Testis (tissue), 3 donors: Measurements from ENCODE around the gene BSND. TPM values are rescaled to one million over a fixed set of nuclear protein-coding genes. Genes with fewer than 3 reads are reported as not detected.

Experiments
- DNase-seq: peaks from one replicate; pipeline ENCODE4 v3.0.0-alpha.2; 2019
- H3K27ac ChIP-seq, 2 donors: fragments of 200-600 bp; sonication (generic); one replicate each; pipeline ENCODE4 v1.5.1; 2019
- H3K27me3 ChIP-seq: fragments of 200-600 bp; sonication (generic); one replicate; pipeline ENCODE4 v1.5.1; 2019
- H3K36me3 ChIP-seq: fragments of 200-600 bp; sonication (generic); one replicate; pipeline ENCODE4 v1.5.1; 2017; ENCODE audit warnings: low read depth; ENCODE audit errors: missing control alignments
- H3K4me1 ChIP-seq: fragments of 200-600 bp; sonication (generic); one replicate; pipeline ENCODE4 v1.5.1; 2019
- H3K4me3 ChIP-seq, 2 donors: fragments of 200-600 bp; sonication (generic); one replicate each; pipeline ENCODE4 v1.5.1; 2017 to 2019
- H3K9me3 ChIP-seq: fragments of 200-600 bp; sonication (generic); one replicate; pipeline ENCODE4 v1.5.1; 2017
- POLR2A ChIP-seq: fragments of 450-650 bp; IDR thresholded peaks from one replicate; pipeline ENCODE4 v1.6.1; 2017; ENCODE audit warnings: antibody characterized with exemption, mild to moderate bottlenecking, moderate library complexity
- WGBS, 2 donors: methylation state at CpG; one replicate each; pipeline ENCODE4 v1.1.5; 2018; 5-methylcytosine and 5-hydroxymethylcytosine counted together
- intact Hi-C: fragments of 100-400 bp; cut with DNase I; formaldehyde crosslinking; loops from one replicate; pipeline ENCODE4 v1.15.1; 2023; ENCODE audit warnings: low total_unique reads
- polyA plus RNA-seq: library from polyadenylated mRNA; stranded (reverse); fragments of 350-450 nt; fragmentation: Illumina TruSeq; extraction: RNeasy Lipid Tissue Mini Kit (QIAGEN cat#74804); gene quantifications from one replicate; pipeline ENCODE4 v1.2.3, GENCODE V29; 2014; ENCODE audit warnings: low read depth, low replicate concordance; ENCODE audit not compliant: insufficient read depth
- total RNA-seq, 2 donors: library from RNA; depleted of rRNA; stranded (reverse); fragments of >200 nt; gene quantifications; one replicate each; pipeline ENCODE4 v1.2.3, GENCODE V29; 2016
- TF ChIP-seq, protein P1 (sequence below), 3 experiments: fragments of 450-650 bp in 2 of 3; fragments of 200-600 bp in 1 of 3; sonication (generic) in 1 of 3; IDR thresholded peaks; one replicate each; pipeline ENCODE4 v1.5.1; 2016 to 2019; ENCODE audit warnings: antibody characterized with exemption in 3 of 3, mild to moderate bottlenecking in 2 of 3, moderate library complexity in 1 of 3

BSND gene
- total and polyA plus RNA-seq, 3 donors from 2014 or later = 0.19 to 0.32 (median 0.24) TPM

GRCh38 chr1:54951810-54952226 lies 46.9 kb upstream of the BSND start:
- no peaks in the 10 kb centered on the region for H3K36me3 ChIP-seq
- no peaks in the 10 kb centered on the region for H3K27me3 ChIP-seq
- no peak overlapping the region for H3K4me3 ChIP-seq
- whole genome bisulfite sequencing, 2 donors = 77 to 85% methylated on average over 4 of the region's 4 CpGs
- peaks cover 3% of the 10 kb centered on the region for H3K4me1 ChIP-seq
- TF ChIP-seq, protein P1, sequence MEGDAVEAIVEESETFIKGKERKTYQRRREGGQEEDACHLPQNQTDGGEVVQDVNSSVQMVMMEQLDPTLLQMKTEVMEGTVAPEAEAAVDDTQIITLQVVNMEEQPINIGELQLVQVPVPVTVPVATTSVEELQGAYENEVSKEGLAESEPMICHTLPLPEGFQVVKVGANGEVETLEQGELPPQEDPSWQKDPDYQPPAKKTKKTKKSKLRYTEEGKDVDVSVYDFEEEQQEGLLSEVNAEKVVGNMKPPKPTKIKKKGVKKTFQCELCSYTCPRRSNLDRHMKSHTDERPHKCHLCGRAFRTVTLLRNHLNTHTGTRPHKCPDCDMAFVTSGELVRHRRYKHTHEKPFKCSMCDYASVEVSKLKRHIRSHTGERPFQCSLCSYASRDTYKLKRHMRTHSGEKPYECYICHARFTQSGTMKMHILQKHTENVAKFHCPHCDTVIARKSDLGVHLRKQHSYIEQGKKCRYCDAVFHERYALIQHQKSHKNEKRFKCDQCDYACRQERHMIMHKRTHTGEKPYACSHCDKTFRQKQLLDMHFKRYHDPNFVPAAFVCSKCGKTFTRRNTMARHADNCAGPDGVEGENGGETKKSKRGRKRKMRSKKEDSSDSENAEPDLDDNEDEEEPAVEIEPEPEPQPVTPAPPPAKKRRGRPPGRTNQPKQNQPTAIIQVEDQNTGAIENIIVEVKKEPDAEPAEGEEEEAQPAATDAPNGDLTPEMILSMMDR (IDR thresholded peaks at IDR 0.05) = no peak
- TF ChIP-seq POLR2A = no peak
- H3K9me3 ChIP-seq = no peaks in the 10 kb centered on the region
- intact Hi-C loops = no loop called here
- H3K27ac ChIP-seq = no peak overlapping the region
- no peak for DNase-seq

DNA sequence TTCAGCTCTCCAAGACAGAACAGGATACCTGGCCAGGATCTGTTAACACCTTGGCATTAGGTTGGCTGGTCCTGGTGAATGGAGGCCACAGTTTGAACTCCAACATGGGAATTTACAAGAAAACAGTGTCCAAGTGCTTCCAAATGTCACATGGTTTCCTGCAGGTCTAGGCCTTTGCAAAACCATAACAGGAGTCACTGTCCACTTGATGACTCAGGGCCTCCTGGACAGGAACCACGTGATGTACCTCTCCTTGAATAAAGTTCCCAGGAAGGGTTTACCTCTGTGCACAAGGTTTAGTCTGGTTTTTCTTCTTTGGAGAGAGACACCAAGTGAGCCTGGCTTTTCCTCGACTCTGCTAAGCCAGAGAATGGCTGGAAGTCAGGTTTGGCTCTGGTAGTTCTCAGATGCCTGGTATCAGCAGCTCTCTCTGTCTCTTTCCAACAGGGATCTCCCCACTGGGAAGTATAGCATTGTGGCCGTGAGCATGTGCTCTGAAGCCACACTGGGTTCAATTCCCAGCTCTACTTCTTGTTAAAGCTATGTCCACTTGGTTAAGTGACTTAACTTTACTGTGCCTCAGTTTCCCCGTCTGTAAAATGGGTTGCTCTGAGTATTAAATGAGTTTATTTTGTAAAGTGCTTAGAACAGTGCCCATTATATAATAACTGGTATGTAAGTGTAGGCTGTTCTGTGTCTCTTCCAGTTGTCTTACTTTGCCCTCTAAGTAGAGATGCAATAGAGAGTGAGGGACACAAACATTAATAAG lies 45.6 kb upstream of the BSND start:
- H3K4me1 ChIP-seq = peaks cover 3% of the 10 kb centered on the region
- TF ChIP-seq POLR2A = no peak
- TF ChIP-seq, protein P1 (IDR thresholded peaks at IDR 0.05) = no peak
- WGBS, 2 donors = 89 to 98% methylated on average over 4 of the region's 4 CpGs
- H3K9me3 ChIP-seq = no peaks in the 10 kb centered on the region
- no peak overlapping the region for H3K4me3 ChIP-seq
- H3K27me3 ChIP-seq = no peaks in the 10 kb centered on the region
- no peak overlapping the region for H3K27ac ChIP-seq
- intact Hi-C loops = no loop called here
- no peak for DNase-seq
- no peaks in the 10 kb centered on the region for H3K36me3 ChIP-seq

DNA sequence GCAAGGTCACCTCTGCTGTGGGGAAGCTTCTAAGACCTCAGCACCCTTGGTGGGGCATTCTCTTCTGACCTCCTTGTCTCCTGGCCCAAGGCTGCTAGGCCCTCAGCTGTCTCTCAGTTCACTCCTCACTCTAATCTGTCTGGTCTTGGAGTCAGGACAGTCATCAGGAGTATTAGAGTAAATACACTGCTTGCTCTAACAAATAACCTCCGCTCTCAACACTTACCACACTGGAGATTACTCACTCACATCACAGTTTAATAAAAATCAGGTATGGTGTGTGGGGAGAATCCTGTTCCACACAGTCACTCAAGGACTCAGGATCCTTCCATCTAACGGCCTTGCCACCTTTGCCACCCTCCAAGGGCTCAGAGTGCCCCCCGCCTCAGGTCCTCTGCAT lies 44.9 kb upstream of the BSND start:
- intact Hi-C loops = no loop called here
- no peak overlapping the region for H3K4me3 ChIP-seq
- no peak overlapping the region for H3K27ac ChIP-seq
- no peak for DNase-seq
- no peaks in the 10 kb centered on the region for H3K36me3 ChIP-seq
- no peak for TF ChIP-seq POLR2A
- TF ChIP-seq, protein P1 (IDR thresholded peaks at IDR 0.05) = no peak
- H3K27me3 ChIP-seq = no peaks in the 10 kb centered on the region
- H3K9me3 ChIP-seq = no peaks in the 10 kb centered on the region
- 67 to 97% methylated on average over 3 of the region's 3 CpGs for WGBS, 2 donors
- peaks cover 3% of the 10 kb centered on the region for H3K4me1 ChIP-seq

GRCh38 chr1:54955359-54955758 lies 43.4 kb upstream of the BSND start:
- TF ChIP-seq, protein P1 (IDR thresholded peaks at IDR 0.05) = no peak
- TF ChIP-seq POLR2A = no peak
- Histone ChIP-seq H3K4me1 (peaks cover 3% of the 10 kb centered on the region), H3K4me3 (no peak overlapping the region), H3K9me3 (no peaks in the 10 kb centered on the region), H3K36me3 (no peaks in the 10 kb centered on the region), H3K27me3 (no peaks in the 10 kb centered on the region), H3K27ac (no peak overlapping the region)
- intact Hi-C loops = no loop called here
- WGBS, 2 donors = 60 to 67% methylated on average over 1 of the region's 1 CpG
- DNase-seq = no peak

GRCh38 chr1:54956726-54957125 lies 42.0 kb upstream of the BSND start:
- no peaks in the 10 kb centered on the region for H3K27me3 ChIP-seq
- H3K9me3 ChIP-seq = no peaks in the 10 kb centered on the region
- no peak for DNase-seq
- TF ChIP-seq, protein P1 (IDR thresholded peaks at IDR 0.05) = no peak
- no peak for TF ChIP-seq POLR2A
- WGBS, 2 donors = 89% methylated on average over 4 of the region's 4 CpGs
- H3K36me3 ChIP-seq = no peaks in the 10 kb centered on the region
- intact Hi-C loops = no loop called here
- H3K4me1 ChIP-seq = no peaks in the 10 kb centered on the region
- H3K4me3 ChIP-seq = no peak overlapping the region
- no peak overlapping the region for H3K27ac ChIP-seq
